ENCODE data around the gene PRR19.
"Not testable (repeated sequence)": the region's sequence is repeated elsewhere in the genome, so short reads cannot be mapped to it uniquely, and the experiment has no call there.

GRCh38 chr19:42266105-42266504, 35.8 kb upstream of the PRR19 start:
- TF ChIP-seq ZC3H10 (CRISPR knock-in tag; IDR thresholded peaks at IDR 0.05); TCF4 (CRISPR knock-in tag; IDR thresholded peaks at IDR 0.05; ENCODE audit: borderline replicate concordance); PPARA (CRISPR knock-in tag; IDR thresholded peaks at IDR 0.05; ENCODE audit: borderline replicate concordance); CREB5 (CRISPR knock-in tag; IDR thresholded peaks at IDR 0.05; ENCODE audit: low read depth); CSRNP3 (CRISPR knock-in tag; IDR thresholded peaks at IDR 0.05); ZNF8 (CRISPR knock-in tag; IDR thresholded peaks at IDR 0.05); PATZ1 (CRISPR knock-in tag; IDR thresholded peaks at IDR 0.05; ENCODE audit: borderline replicate concordance); ZFP30 (CRISPR knock-in tag; IDR thresholded peaks at IDR 0.05): not testable (repeated sequence)

Measured in SK-N-SH treated with all-trans-retinoic acid at 6 μM for 48 hours (cell line).